Brain pericyte (primary cell): ENCODE measurements around the gene PAM16.
A peak's percentile ranks its signal among the peaks of the same experiment; 100 is the strongest.

Experiments
- DNase-seq: peaks from one replicate; pipeline ENCODE4 v3.0.0-alpha.2; 2012; ENCODE audit warnings: low read depth, low spot score

The PAM16 gene

DNA sequence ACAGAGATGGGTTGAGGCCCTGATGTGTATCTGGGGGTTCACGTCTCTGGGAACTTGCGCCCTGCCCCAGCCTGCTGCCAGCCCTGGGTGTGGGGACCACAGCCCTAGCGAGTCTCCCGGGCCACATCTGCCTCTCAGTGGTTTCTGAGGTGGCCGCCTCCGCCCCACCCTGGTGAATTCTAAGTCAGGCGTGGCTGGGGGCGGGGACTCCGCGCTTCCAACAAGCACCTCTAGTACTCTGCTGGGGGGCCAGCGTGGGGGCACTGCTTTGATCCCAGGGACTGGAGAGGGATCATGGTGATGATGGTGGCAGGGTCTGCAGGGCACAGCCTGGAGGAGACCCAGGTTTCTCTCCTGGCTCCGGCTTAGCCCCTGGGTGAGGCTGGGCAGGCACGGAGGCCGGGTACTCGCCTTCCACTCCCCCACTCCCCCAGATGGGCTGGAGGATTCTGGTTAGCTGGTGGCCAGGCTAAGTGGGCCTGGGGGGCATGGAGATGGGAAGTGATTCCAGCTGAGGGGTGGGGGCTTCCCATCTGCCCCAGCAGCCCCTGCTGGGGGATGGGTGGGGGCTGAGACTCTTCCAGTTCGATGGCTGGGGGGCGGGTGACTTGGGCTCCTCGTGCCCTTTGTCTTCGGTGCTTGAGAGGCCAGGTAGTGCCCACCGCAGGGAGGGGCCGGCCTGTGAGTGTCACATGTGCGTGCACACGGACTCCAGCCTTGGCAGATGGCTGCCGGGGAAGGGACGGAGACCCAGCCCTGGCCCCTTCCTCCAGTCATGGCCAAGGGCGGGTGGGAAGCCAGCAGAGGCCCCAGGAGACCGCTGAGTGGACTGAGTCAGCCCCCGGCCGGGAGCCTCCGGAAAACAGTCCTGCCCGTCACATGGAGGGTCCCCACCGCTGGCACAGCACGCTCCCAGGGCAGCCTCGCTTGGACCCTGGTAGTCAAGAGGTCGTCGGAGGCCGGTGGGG, 31.4 kb downstream of the PAM16 start:
- DNase-seq, result no peak

DNA sequence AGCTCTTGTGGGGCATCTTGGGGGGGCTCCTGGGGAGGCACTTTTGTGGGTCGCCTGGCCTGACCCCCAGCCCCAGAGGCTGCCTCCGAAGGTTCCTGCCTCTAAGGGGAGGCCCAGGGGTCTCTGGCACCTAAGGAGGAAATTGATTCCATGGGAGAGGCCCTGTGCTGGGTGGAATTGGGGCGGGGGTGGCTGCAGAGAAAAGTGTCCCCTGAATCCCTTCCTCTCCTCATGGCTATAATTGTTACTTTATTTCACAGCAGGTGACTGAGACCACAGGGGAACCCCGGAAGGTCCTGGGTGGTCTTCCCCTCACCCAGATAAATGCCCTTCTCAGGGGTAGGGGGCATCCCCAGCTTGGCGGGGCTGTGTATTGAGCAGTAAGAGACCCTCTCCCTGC, 32.2 kb downstream of the PAM16 start:
- DNase-seq, result no peak

- DNase-seq, result no peak
Measured at GRCh38 chr16:4318451-4318910, 32.6 kb downstream of the PAM16 start.

DNA sequence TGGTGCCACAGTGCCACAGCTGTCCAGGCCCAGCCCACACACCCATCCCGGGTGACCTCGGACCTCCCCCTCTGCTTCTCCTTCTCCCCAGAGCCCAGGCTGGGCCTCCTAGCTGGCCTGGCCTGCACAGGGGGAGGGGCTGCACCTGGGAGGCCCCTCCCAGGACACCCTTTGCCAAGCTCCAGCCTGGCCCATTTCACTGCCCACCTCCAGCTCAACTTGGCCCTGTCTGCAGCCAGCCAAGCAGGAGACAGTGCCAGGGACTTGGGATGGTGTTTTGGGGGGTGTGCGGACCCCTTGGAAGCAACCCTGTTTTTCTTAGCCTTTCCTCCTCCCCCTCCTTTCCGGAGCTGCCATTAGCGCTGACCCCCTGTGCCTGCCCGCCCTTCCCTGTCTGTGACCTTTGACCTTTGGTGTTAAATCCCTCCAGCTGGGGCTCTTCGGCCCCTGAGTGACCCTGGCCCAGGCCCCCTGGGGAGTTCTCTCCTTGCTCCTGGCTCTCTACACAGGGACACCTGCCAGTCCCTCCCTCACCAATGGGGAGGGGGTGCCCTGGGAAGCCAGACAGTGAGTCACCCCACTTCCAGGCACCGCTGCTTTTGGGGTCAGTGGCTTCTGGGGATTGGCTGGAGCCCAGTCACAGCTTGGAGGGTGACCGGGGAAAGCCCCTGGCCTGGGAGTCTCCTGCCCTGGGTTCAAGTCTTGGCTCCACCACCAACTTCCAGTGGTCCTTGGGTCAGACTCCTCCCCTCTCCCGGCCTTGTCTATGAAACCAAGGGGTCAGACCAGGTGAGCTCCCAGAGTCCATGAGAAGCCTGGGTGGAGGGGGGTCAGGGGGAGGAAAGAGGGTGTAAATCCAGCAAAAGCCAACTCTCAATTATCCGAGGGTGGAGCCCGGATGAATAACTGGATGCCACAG, 33.3 kb downstream of the PAM16 start:
- DNase-seq, result no peak

DNA sequence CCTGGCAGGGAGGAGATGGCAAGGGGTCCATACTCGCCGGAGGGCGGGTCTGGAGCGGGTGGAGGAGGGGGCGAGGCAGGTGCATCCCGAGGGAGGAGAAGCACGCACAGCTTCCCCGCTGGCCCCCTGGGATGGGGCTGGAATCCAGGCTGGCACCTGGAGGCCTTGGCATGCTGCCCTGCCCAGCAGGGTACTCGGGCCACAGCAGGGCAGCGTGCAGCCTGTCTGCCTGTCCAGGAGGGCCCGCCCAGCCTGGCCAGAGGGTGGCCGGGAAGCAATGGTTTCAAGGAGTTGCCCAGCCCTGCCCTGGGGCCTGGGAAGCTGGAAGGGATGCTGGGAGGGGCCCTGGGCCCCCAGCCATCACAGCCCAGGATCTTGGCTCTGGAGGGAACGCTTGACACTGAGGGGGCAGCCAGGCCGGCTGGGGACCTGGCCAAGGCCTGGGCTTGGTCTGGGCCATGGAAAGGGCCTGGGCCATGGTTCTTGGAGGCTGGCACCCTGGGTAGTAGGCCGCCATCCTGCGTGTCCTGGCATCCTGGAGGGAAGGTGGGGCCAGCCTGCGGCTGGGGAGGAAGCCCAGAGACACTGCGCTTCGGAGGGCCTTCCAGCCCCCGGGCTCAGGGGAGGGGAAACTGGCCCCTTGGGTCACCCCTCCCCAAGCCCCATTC, 34.1 kb downstream of the PAM16 start:
- no peak for DNase-seq

GRCh38 chr16:4316108-4316863, 34.8 kb downstream of the PAM16 start:
- no peak for DNase-seq

GRCh38 chr16:4315186-4316107, 35.7 kb downstream of the PAM16 start, which contains the start of gene GLIS2:
TSS of gene GLIS2 (plus strand) at chr16:4316067. CDS start at chr16:4332281, 16,214 bp downstream.
- DNase-seq, result no peak

DNA sequence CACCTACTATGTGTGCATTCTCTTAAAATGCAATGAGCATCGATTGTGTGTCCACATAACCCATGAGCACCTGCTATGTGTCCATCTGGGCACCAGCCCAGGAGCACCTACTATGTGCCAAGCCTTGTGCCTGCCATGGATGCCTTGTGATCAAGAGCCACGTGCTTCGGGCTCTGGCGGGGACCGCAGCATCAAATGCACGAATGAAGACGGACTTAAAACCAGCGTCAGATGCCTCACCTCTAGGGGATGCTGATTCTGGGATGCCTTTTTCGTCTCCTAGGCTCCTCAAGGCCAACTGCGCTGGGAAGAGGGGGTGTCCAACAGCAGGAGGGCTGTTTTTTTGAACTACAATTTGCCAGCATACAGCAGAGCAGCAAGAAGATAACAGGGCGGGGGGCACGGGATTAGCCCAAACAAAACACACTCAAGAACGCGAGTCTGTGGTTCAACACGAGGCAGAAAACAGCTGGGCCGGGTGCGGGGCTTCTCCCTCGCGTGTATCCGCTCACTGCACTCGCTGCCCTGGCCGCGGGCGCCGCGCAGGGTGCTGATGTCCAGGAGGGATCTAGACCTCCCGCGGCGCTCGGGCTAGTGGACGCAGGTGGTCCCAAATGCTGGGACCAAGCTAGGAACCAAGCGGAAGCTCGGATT, 36.5 kb downstream of the PAM16 start:
- no peak for DNase-seq

DNA sequence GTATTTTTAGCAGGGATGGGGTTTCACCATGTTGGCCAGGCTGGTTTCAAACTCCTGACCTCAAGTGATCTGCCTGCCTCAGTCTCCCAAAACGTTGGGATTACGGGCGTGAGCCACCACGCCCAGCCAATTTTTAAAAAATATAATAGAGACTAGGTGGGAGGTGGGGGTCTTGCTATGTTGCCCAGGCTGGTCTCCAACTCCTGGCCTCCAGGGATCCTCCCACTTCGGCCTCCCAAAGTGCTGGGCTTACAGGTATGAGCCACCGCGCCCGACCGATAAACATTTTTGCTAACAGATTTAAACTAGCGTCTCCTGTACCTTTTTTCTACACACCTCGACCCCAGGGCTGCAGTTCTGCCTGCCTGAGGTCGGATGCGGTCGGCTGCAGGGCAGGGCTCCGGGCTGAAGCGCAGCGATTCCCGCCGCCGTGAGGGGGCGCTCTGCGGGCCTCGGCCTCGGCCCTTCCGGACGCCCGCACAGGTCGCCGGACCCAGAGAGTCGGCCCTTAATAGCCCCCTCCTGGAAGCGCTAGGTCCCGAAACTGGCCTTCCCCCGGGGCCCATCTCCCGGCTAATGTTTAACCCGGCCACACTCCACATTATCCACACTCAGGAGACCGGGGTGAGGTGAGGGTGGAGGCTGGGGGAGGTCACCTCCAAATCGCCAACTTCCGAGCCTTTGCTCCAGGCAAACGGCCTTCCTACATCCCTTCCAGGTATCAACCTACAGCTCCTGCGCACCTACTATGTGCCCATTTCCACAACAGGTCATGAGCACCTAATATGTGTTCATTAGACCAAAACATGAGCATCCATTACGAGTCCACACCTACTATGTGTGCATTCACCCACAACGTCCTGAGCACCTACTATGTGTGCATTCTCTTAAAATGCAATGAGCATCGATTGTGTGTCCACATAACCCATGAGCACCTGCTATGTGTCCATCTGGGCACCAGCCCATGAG, 37.3 kb downstream of the PAM16 start:
- no peak for DNase-seq

- peak; percentile 90 for DNase-seq
Measured at GRCh38 chr16:4309833-4310266, 41.3 kb downstream of the PAM16 start.

GRCh38 chr16:4309102-4309832, 41.9 kb downstream of the PAM16 start:
- DNase-seq, result no peak

- no peak for DNase-seq
Measured at GRCh38 chr16:4307215-4308037, 43.7 kb downstream of the PAM16 start.

GRCh38 chr16:4306470-4307214, 44.5 kb downstream of the PAM16 start:
- no peak for DNase-seq

- DNase-seq, result no peak
Measured at GRCh38 chr16:4303973-4304372, 47.1 kb downstream of the PAM16 start.

DNA sequence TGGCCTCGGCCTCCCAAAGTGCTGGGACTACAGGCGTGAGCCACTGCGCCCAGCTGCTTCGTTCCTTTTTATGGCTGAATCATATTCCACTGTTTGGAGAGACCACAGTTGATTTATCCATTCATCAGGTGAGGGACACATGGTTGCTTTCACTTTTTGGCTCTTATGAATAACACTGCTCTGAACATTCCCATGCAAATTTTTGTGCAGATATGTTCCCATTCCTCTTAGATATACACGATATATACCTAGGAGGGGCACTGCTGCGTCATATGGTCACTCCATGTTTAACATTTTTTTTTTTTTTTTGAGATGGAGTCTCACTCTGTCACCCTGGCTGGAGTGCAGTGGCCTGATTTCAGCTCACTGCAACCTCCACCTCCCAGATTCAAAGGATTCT, 49.2 kb downstream of the PAM16 start:
- DNase-seq, result no peak

GRCh38 chr16:4301177-4301576, 49.9 kb downstream of the PAM16 start:
- DNase-seq, result no peak
